MM.1S (cell line): ENCODE measurements around the gene MYRF.

ENCODE experiments used
- DNase-seq: peaks from one replicate; pipeline ENCODE4 v3.0.0-alpha.2; 2015
- H2AFZ ChIP-seq: fragments of 300-600 bp; sonication (generic); 2 replicates; pipeline ENCODE4 v1.6.0; 2016; ENCODE audit warnings: antibody characterized with exemption, low read length
- H3F3A ChIP-seq: fragments of 300-600 bp; sonication (generic); 2 replicates; pipeline ENCODE4 v1.6.1; 2016; ENCODE audit warnings: mild to moderate bottlenecking, antibody characterized with exemption, low read length, moderate library complexity, mixed read lengths; ENCODE audit not compliant: insufficient read depth
- H3K27ac ChIP-seq: fragments of 300-600 bp; sonication (generic); 2 replicates; pipeline ENCODE4 v1.5.1; 2016; ENCODE audit warnings: mild to moderate bottlenecking, low read length
- H3K27me3 ChIP-seq: fragments of 300-600 bp; sonication (generic); replicated peaks from 2 replicates; pipeline ENCODE4 v1.6.0; 2016; ENCODE audit warnings: low read length; ENCODE audit not compliant: insufficient read depth
- H3K36me3 ChIP-seq: fragments of 300-600 bp; sonication (generic); replicated peaks from 2 replicates; pipeline ENCODE4 v1.6.1; 2016; ENCODE audit warnings: mild to moderate bottlenecking, low read length, mixed read lengths; ENCODE audit not compliant: insufficient read depth
- H3K4me1 ChIP-seq: fragments of 300-600 bp; sonication (generic); 2 replicates; pipeline ENCODE4 v1.6.1; 2016; ENCODE audit warnings: low read length, mixed read lengths
- H3K4me2 ChIP-seq: fragments of 300-600 bp; sonication (generic); 2 replicates; pipeline ENCODE4 v1.6.0; 2016; ENCODE audit warnings: low read depth, low read length
- H3K4me3 ChIP-seq: fragments of 300-600 bp; sonication (generic); 2 replicates; pipeline ENCODE4 v1.5.1; 2016; ENCODE audit warnings: low read length, mixed read lengths
- H3K79me2 ChIP-seq: fragments of 300-600 bp; sonication (generic); 2 replicates; pipeline ENCODE4 v1.6.1; 2016; ENCODE audit warnings: mixed run types, low read length, mixed read lengths
- H3K9ac ChIP-seq: fragments of 300-600 bp; sonication (generic); 2 replicates; pipeline ENCODE4 v1.6.1; 2016; ENCODE audit warnings: low read length, mixed read lengths
- H3K9me2 ChIP-seq: fragments of 300-600 bp; sonication (generic); replicated peaks from 2 replicates; pipeline ENCODE4 v1.6.1; 2016; ENCODE audit warnings: mild to moderate bottlenecking, low read length, mixed read lengths; ENCODE audit not compliant: insufficient read depth
- H3K9me3 ChIP-seq: fragments of 300-600 bp; sonication (generic); replicated peaks from 2 replicates; pipeline ENCODE4 v1.6.1; 2016; ENCODE audit warnings: mild to moderate bottlenecking, low read length, mixed read lengths; ENCODE audit not compliant: insufficient read depth
- H4K20me1 ChIP-seq: fragments of 300-600 bp; sonication (generic); 2 replicates; pipeline ENCODE4 v1.6.1; 2016; ENCODE audit warnings: mild to moderate bottlenecking, low read length, moderate library complexity, mixed read lengths; ENCODE audit not compliant: insufficient read depth
- EZH2 ChIP-seq: fragments of 300-600 bp; sonication (generic); optimal IDR thresholded peaks from 2 replicates; pipeline ENCODE3; 2017; ENCODE audit warnings: low read depth, mild to moderate bottlenecking, antibody characterized with exemption, low read length, mixed read lengths
- EZH2phosphoT487 ChIP-seq: fragments of 300-600 bp; sonication (generic); IDR thresholded peaks from 2 replicates; pipeline ENCODE4 v1.6.1; 2018; ENCODE audit warnings: antibody characterized with exemption, low read length
- TF ChIP-seq, protein P1 (sequence below): fragments of 300-600 bp; sonication (generic); IDR thresholded peaks from 2 replicates; pipeline ENCODE4 v1.5.1; 2016; ENCODE audit warnings: antibody characterized with exemption, low read length, mixed read lengths

MYRF gene

GRCh38 chr11:61765550-61766253 lies 13.3 kb downstream of the MYRF start:
- Histone ChIP-seq H3K9me3 (no peaks in the 10 kb centered on the region), H4K20me1 (no peaks in the 10 kb centered on the region), H2AFZ (no peak overlapping the region), H3K79me2 (no peaks in the 10 kb centered on the region), H3K4me1 (no peaks in the 10 kb centered on the region), H3K4me2 (no peak overlapping the region), H3K4me3 (no peak overlapping the region), H3K27me3 (peaks cover 57% of the 10 kb centered on the region), H3K9ac (no peak overlapping the region), H3K9me2 (no peaks in the 10 kb centered on the region), H3K36me3 (no peaks in the 10 kb centered on the region), H3F3A (no peaks in the 10 kb centered on the region), H3K27ac (no peak overlapping the region)
- DNase-seq, result no peak
- TF ChIP-seq EZH2phosphoT487 (no peak), EZH2 (no peak)
- TF ChIP-seq, protein P1, sequence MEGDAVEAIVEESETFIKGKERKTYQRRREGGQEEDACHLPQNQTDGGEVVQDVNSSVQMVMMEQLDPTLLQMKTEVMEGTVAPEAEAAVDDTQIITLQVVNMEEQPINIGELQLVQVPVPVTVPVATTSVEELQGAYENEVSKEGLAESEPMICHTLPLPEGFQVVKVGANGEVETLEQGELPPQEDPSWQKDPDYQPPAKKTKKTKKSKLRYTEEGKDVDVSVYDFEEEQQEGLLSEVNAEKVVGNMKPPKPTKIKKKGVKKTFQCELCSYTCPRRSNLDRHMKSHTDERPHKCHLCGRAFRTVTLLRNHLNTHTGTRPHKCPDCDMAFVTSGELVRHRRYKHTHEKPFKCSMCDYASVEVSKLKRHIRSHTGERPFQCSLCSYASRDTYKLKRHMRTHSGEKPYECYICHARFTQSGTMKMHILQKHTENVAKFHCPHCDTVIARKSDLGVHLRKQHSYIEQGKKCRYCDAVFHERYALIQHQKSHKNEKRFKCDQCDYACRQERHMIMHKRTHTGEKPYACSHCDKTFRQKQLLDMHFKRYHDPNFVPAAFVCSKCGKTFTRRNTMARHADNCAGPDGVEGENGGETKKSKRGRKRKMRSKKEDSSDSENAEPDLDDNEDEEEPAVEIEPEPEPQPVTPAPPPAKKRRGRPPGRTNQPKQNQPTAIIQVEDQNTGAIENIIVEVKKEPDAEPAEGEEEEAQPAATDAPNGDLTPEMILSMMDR, result no peak

GRCh38 chr11:61766353-61766841 lies 14.0 kb downstream of the MYRF start:
- H3K4me2 ChIP-seq, result no peak overlapping the region
- H3K79me2 ChIP-seq, result no peaks in the 10 kb centered on the region
- H3K27ac ChIP-seq, result no peak overlapping the region
- peaks cover 60% of the 10 kb centered on the region for H3K27me3 ChIP-seq
- no peaks in the 10 kb centered on the region for H3K4me1 ChIP-seq
- no peak for TF ChIP-seq EZH2phosphoT487
- no peak for TF ChIP-seq EZH2
- H3K36me3 ChIP-seq, result no peaks in the 10 kb centered on the region
- DNase-seq, result no peak
- no peaks in the 10 kb centered on the region for H4K20me1 ChIP-seq
- H3K4me3 ChIP-seq, result no peak overlapping the region
- H3F3A ChIP-seq, result no peaks in the 10 kb centered on the region
- H3K9me2 ChIP-seq, result no peaks in the 10 kb centered on the region
- no peaks in the 10 kb centered on the region for H3K9me3 ChIP-seq
- no peak overlapping the region for H2AFZ ChIP-seq
- H3K9ac ChIP-seq, result no peak overlapping the region

- no peaks in the 10 kb centered on the region for H3K4me1 ChIP-seq
- TF ChIP-seq EZH2phosphoT487 (no peak), EZH2 (no peak)
- TF ChIP-seq, protein P1, result no peak
- no peak overlapping the region for H3K4me2 ChIP-seq
- no peaks in the 10 kb centered on the region for H4K20me1 ChIP-seq
- no peaks in the 10 kb centered on the region for H3K9me2 ChIP-seq
- peaks cover 41% of the 10 kb centered on the region for H3K27me3 ChIP-seq
- H2AFZ ChIP-seq, result no peak overlapping the region
- H3K9me3 ChIP-seq, result no peaks in the 10 kb centered on the region
- H3K79me2 ChIP-seq, result no peaks in the 10 kb centered on the region
- H3K27ac ChIP-seq, result no peak overlapping the region
- H3K36me3 ChIP-seq, result no peaks in the 10 kb centered on the region
- no peak overlapping the region for H3K4me3 ChIP-seq
- H3F3A ChIP-seq, result no peaks in the 10 kb centered on the region
- no peak overlapping the region for H3K9ac ChIP-seq
- DNase-seq, result no peak
Observed at GRCh38 chr11:61768376-61769076, 16.1 kb downstream of the MYRF start.
